GM18517 (cell line): ENCODE data around the gene ST6GAL2.

Source experiments
- ATAC-seq: cut with Tn5 transposase; IDR thresholded peaks from one replicate; pipeline ENCODE4 v1.9.1; 2021; ENCODE audit warnings: mild to moderate bottlenecking, moderate library complexity; ENCODE audit not compliant: unreplicated experiment

ST6GAL2 gene

DNA sequence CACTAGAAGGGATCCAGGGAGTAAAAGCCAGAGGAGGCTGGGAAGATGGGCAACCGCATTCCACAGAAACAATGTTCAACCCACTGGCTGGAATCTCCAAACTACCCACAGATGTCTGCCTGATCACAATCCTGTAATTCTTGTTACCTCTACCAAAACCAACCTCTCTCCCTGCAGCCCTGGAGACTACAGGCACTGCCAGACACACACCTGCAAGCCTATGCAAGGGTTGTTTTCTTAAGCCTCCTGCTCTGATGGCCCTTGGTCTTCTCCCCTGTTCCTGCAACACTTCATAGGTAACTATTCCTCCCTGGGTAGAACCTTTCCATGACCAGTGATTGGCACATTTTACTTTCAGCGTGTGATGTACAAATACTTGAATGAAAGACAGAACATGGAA, 21.9 kb downstream of the ST6GAL2 start:
- no peak for ATAC-seq

DNA sequence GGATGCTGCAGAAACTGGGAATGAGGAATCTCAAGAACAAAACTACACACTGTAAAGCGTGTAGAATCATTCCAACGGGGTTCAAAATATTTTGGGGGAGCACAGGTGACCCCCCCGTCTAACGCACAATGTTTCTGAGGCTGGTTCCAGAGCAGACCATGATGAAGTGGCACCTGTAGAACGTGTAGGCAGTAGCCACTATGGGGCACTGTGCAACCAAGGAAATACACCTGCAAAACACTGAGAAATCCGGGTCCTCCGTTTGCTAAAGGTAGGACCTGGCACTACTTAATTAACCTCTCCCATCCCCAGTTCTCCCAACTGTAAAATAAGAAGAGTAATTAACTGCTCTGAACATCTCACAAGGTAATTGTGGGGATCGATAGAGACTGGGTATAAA, 22.6 kb downstream of the ST6GAL2 start:
- no peak for ATAC-seq

DNA sequence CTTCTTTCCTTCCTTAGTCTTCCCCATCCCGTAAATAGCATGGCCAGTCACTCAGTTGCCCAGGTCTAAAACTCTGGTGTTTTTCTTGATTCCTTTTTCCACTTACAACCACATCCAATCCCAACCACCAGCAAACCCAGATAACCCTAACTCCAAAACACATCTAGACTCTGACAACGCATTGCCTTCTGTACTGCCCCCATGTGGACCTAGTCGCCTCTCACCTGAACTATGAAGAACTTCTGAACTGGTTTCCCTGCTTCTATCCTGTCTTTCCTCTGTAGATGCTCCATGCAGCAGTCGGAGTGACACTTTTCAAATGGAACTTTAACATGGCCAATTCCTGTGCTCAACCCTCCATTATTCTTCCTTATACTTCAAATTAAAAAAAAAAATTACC, 26.5 kb downstream of the ST6GAL2 start:
- ATAC-seq = no peak

DNA sequence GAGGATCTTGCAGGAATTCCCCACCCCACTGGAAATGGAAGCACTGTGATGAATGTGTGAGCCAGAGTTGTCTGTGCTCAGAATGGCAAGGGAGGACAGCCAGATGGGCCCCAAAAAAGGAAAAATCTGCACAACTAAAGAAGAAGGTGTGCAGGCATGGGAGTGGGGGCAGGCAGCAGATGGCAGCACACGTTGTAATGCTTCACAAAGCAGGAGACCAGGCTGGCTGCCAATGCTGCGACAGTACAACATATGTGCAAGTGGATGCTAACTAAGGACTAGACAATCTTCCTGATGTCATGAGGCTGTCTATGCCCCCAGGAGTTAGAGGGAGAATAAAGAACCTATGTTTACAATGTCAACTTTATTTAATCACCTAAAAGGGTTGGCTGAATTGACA, 27.2 kb downstream of the ST6GAL2 start:
- no peak for ATAC-seq

DNA sequence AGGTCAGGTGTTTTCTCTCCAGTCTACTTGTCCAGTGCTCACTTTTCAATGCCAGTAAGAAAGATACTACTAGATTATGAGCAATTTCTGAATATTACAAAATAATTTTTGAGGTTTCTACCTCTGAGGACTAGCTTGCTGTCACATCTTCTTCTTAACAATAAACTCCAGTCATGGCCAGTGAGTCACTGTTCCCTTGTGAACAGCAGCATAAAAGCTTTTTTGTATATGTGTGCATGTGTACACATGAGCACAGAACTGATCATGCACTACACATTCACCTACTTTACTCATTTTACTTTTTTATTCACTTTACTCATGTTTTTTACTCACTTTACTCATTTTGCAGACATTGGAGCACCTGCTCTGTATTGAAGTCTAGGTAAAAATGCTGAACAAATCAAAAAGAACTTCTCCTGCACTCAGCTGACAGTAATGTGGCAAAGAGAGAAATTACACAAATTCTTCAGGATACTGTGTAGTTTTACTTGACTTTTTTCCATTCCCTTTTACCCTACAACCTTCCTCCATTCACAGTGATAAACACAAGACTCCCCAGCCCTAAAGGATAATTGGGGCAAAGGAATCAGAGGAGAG, 28.0 kb downstream of the ST6GAL2 start:
- no peak for ATAC-seq

DNA sequence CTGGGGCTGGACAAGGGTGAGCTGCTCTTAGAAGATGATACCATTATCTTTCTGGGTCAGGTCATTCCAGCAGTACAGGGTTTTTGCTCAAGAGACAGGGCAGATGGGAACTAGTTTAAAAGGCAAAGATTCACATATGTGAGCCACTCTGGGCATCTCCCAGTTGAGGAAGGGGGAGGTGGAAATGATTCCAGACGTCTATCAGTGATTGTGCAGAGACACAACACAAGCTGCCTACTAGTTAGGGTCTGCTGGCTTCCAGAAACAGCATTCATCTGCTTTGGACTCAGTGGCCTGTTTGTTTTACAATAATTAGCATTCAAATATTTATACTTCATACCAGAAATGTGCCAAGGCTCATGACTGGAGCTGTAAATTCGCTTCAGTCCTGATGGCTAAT, 32.3 kb downstream of the ST6GAL2 start:
- ATAC-seq = no peak

DNA sequence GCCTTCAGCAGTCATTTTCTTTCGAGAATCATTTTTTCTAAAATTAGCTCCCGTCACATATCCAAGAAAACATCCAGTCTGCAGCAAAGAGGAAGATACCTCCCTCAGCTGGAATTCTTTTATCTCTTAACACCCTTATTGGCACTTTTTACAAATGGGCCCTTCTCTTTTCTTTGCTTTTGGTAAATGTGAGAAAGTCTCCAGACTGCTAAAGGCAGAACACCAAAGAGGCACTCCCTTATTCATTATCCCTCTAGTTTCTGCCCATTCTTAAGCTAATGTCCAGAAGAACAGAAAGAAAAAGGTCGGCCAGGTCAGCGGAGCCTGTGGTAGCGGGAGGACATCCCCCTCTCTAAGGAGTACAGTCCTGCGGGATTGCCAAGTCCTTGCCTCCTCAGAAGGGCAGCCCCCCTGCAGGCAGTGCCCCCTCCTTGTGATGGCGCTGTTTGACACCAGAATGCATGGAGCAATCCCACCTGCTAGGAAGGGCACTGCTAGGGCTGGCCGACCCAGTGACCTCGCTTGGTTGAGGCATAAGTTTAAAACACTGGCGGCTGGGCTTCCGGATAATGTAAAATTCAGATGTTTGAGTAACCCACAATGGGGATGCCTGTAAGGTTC, 34.0 kb downstream of the ST6GAL2 start:
- no peak for ATAC-seq

DNA sequence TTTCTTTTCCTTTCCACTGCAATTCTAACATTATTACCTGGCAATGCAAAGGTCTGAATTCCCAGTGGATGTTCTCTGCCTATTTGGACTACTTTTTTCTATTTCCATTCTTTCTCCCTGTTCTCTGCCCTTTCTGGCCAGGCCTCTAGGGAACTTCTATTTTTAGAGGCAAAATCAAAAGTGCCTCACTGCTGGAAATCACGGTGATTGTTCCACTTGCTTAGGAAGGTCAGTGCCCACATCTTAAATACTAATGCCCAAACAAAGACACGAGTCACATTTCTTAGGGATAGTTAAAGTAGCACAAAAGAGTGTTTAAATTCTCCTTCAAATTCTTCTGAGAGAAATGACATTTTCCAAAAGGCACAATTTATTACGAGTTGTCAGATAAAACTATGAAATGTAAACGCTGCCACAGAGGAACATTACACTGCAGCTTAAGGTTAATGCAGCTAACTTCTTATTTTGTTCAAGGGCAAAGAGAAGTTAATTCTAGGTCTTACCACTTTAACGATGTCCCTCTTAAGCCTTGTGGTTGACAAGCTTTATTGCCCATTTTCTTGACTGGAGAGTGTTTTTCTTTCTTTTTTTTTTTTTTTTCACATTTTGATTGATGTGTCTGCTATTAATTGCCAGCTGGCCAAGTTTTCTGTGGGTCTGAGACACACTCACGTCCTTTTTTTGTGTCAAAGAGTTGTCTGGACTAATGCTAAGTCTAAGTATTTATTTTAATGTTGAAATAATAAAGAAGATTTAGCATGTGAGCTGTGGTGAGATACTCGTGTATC, 34.7 kb downstream of the ST6GAL2 start:
- no peak for ATAC-seq

DNA sequence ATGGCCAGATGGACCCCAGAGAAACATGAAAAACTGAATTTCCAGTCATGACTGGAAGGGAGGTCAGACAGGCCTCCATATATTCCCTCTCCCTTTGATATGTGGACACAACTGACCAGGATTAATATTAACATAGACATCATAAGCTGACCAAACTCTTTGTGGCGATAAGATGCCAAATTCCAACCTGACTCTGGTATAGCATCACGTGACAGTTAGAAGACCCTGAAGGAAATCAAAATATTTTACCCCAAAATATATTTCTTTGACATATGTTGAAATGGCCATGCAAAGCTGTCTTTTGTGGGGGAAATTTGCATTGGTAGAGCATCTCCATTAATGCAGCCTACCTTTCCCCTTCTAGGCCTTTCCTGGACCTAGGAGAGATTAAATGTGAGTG, 36.7 kb downstream of the ST6GAL2 start:
- no peak for ATAC-seq

DNA sequence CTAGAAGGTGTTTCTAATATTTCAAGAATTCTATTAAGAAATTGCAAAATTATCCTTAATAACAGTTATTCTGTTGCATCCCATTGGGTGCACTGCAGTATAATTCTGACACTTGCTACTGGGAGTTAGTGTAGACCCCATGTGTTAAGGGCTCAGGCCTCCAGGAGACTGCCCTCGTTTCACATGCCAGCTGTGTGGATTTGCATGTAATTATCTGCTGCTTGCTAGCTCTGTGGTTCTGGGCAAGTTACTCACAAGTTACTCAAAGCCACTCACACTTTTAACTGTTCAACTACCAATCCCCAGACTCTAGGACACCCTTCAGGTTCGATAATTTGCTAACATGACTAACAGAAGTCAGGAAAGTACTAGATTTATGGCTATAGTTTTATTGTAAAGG, 38.6 kb downstream of the ST6GAL2 start:
- ATAC-seq = no peak

DNA sequence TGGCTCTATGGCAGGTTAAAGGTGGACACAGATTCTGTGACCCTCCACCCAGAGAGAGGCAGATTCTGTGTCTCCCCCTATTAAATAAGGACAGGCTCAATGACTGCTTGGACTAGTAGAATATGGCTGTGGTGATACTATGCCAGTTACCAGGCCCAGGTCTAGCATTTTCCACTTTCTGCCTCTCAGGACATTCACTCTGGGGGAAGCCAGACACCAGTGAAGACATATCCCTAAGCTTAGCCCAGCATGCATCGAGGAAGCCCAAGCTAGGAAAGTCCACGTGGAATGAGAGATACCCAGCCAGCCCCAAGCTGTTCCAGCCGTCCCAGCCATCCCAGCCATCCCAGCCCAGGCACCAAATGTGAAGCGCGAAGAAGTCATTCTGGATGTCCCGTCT, 40.3 kb downstream of the ST6GAL2 start:
- ATAC-seq = no peak

DNA sequence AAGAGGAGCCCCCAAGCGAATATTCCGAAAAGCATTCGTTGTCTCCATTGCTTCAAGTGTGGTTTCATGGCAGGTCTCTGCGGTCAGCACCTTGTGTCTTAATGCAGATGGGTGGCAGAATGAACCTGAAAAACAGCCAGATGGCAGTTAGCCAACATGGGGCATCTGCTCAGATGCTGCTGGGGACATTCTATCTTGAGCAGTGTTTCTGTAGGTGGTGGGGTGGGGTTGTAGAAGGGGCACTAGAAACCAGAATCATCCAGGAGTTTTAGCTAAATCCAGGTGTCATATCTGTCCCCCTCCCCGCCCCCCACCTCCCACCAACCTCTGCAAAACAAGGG, 42.1 kb downstream of the ST6GAL2 start:
- no peak for ATAC-seq

DNA sequence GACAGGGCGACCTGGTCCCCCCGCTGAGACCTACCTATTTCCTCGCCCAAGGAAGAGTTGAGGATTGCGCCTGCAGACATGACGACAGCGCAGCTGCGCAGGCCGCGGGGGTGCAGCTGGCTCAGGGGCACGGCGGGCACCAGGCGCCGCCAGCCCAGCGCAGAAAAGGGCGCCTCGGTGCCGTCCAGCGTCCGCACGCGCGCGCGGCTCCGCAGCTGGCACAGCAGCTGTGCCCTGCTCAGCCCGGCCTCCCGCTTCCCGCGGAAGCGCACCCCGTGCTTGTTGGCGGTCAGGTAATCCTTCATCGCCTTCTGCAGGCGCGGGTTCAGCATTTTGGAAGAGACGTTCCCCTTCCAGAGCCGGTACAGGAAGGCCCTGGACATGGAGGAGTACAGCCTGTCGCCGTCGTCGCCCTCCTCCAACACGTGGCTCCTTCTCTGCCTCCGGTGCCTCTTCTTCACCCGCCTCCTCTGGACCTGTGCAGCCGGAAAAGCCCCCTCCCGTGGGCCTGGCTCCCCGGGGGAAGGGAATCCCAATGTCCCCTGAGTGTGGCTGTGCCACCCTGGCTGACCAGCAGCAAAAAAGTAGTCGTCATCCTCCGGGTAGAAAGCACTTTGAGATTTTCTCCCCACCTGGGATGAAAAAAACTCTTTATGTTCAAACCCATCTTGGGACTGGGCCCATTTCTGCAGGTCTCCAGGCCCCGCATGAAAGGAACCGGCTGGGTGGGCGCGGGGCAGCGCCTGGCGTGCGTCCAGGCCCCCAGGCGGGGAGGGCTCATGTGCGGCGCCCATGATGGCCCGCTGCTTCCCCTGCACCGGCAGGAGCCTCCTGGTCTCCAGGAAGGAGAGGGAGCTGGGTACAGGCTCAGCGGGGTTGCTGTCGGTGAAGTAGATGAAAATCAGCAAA, 42.7 kb downstream of the ST6GAL2 start:
- ATAC-seq = no peak

DNA sequence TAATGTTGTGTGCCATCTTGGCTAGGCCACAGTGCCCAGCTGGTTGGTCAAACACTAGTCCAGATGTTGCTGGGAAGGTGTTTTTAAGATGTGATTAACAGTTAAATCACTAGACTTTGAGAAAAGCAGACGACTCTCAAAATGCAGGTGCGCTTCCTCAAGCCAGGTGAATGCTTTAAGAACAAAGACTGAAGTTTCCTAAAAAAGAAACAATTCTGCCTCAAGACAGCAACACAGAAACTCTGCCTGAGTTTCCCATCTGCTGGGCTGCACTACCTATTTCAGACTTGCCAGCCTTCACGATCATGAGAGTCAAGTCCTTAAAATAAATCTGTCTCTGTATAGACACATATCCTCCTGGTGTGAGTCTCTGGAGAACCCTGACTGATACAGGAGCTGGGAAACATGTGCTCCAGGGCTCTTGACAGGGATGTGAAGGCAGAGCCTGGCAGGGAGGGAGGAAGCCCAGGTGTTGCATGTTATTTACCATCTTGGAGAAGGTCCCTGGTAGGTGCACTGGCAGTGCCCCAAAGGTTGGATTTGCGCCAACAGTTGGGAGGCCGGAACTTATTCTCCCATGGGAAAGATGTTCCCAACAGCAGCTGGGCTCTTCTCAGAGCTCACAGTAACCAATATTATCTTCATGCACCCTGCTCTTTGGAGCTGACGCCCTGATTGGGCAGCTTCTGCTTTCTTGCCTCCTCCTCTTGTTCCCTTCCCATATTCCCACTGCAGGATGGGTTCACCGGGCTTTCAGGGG, 43.9 kb downstream of the ST6GAL2 start:
- ATAC-seq = no peak

DNA sequence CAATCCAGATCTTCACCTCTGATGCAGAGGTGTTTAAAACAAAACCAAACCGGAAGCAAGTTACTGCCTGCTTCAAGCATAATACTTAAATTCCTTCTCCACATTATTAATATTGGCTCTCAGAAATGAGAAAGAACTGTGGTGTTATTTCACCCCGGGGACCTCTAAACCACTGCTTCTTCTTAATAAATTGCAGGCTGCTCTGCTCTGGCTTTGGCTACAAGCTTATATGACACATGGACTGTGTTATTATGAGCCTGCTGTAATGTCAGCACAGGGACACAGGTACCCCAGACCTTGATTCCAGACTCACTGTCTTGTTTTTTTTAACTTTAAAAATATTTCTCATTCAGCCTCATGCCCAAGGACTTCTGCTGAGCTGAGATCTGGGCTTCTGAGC, 45.1 kb downstream of the ST6GAL2 start:
- no peak for ATAC-seq

DNA sequence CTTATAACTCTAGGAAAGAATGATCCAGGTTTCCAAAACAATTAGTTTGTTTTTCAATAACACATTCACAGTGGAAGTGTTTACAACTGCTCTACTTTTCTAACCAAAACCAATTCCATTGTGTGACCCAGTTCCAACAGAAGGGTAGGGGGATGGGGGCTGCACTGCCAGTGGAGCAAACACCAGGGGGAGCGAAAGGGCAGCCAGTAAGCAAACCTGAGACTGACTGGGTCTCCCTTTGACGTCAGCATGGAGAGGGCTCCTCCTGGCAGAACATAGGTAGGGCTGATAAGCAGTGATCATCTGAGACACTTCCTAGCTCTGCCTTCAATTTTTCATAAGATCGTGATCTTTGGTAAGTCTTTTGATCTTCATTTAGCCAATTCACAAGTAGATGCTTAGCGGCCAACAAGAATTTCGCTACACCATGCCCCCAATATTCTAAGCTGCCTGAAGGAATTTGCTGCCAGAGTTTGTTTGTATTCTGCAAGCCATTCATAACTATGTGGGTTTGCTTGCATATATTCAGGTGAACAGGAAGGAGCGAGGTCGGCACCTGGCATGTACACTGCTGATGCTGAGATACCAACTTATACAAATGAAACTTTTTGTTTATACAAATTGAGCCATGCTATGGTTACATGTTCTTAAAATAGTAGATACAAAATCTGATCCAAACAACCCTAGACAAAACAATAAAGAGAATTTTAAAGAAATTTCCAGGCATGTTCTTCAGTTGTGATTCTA, 45.9 kb downstream of the ST6GAL2 start:
- ATAC-seq = no peak

DNA sequence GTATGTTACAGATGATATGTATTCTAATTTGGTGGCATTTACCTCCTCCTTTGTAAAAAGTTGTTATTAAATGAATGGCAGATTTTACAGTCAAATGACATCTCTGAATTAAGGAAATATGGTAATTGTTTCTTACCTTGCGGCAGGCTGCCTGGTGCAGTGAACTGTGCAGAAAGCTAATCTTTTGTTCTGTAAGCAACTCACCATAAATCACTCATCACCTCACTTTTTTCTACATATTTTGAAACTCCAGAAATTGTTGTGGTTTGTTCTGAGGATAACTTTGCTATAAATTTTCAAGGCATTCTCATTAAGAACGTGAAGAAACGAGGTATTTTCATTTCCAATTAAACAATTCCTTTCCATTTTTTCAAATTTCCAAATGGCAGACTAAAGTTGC, 52.7 kb downstream of the ST6GAL2 start:
- ATAC-seq = no peak

DNA sequence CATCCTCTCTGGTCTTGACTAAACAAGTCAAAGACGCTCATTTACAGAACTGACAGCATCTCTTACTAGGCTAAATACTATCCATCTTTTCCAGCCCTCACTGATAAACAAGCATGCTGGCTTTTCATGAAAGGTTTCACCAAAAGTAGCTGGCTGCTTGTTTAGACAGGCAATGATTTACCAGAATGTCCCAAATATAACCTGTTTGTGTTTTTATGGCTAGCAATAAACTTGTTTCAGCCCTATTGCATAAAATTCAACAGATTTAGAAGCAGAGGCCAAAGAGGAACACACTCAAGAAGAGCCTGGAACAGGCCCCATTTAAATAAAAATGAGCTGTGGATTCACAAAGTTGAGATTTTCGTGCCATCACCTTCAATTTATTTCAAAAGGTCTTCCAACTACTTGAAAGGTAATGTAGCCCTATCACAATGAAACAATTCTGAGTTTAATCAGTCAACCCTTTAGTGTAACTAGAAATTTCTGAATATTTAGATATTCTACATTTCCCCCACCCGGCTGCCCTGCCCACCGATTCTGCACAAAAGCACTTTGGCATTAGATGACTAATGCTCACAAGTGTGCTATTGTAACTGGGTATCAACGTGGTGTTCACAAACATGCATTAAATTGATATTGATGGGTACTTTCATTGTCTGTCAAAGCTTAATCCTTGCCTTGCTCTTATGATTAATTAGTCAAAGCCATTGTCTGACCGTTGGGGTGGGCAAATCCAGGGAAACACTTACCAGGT, 54.0 kb downstream of the ST6GAL2 start:
- no peak for ATAC-seq

DNA sequence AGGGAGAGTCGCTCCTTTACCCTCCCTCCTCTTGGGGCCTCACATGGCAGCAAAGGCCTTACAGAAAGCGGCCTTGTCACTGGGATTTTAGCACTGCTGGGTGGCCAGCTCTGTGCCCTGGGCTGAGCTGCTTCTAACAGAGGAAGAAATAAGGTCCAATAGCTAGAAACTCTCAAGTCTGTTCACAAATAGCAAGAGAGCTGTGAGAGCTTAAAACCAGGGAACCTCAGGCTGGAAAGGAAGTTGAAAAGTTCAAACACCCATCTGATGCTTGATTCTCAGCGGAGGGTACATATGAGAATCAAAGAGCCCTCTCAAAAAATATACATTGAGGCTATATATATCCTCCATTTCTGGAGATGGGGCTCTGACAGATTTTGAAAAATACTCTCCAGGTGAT, 54.7 kb downstream of the ST6GAL2 start:
- no peak for ATAC-seq
